CD4-positive, alpha-beta T cell treated with Interferon gamma for 1 hour (primary cell): ENCODE measurements around the gene TPSB2.
"Not testable (repeated sequence)": the region's sequence is repeated elsewhere in the genome, so short reads cannot be mapped to it uniquely, and the experiment has no call there.

Experiments used
- DNase-seq: peaks from one replicate; pipeline ENCODE4 v3.0.0-alpha.2; 2020

Gene TPSB2

DNA sequence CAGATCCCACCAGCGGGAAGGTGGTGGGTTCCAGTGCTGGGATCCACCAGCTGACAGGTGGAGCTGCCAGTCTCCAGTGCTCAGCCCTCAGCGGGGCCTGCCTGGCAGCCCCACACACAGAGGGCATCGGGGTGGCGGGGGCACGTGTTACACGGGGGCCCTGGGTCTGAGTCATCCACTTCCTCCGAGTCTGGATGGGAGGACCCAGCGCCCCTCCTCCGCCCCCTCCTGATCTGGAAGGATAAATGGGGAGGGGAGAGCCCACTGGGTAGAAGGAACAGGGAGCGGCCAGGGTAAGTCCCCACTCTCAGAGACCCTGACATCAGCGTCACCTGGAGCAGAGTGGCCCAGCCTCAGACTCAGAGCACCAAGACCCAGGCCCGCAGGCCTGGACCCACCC is 10.5 kb upstream of the TPSB2 start, which contains the start of gene TPSAB1:
Gene TPSAB1, plus strand, starts transcription at position 270 of the 400 bp plus-strand sequence. CDS start 234 bp downstream, outside the sequence.
- not testable (repeated sequence) for DNase-seq

DNA sequence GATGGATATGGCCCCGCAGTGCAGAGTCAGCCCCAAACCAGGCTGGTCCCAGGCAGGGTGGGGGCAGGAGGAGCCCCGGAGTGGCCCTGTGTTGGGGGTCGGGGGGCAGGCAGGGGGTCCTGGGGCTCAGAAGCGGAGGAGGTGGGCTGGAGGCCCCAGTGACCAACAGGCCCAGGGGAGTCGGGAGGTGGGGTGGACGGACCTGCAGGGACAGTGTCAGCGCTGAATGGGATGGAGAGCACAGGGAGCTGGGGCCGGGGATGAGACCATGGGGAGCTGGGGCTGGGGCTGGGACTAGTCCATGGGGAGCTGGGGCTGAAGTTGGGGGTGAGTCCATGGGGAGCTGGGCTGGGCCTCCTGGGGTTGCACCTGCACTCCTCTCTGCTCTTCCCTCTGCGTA is 9.6 kb upstream of the TPSB2 start:
- DNase-seq, result not testable (repeated sequence)

GRCh38 chr16:1238909-1239308 is 8.9 kb upstream of the TPSB2 start:
- not testable (repeated sequence) for DNase-seq

DNA sequence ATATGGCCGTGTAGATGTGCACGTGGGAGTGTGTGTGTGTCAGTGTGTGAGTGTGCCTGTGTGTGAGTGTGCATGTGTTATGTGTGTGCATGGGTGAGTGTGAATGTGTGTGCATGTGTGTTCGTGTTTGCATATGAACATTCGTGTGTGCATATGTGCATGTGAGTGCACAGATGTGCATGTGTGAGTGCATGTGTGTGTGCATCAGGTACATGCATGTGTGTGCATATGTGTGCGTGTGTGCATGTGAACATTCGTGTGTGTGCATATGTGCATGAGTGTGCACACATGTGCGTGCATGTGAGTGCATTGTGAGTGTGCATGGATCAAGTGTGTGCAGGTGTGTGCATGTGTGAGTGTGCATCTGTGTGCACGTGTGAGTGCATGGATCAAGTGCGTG is 8.0 kb upstream of the TPSB2 start:
- DNase-seq, result no peak

DNA sequence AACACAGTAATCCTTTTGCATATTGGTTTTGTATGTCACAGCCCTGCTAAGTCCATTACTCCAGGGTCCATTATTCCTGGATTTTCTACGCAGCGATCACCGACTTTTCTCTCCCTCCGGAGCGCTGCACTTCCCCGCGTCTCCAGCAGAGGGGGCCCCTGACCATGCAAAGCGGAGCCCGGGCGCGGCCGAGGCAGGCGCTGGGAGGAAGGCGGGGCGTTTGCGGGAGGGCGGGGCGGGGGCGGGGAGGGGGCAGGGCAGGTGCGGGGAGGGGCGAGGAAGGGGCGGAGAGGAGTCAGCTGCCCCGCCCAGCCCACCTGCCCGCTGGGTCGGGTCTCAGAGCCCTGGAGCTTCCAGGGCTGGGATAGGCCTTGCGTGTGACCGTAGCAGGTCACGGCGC is 6.7 kb upstream of the TPSB2 start:
- DNase-seq, result not testable (repeated sequence)

DNA sequence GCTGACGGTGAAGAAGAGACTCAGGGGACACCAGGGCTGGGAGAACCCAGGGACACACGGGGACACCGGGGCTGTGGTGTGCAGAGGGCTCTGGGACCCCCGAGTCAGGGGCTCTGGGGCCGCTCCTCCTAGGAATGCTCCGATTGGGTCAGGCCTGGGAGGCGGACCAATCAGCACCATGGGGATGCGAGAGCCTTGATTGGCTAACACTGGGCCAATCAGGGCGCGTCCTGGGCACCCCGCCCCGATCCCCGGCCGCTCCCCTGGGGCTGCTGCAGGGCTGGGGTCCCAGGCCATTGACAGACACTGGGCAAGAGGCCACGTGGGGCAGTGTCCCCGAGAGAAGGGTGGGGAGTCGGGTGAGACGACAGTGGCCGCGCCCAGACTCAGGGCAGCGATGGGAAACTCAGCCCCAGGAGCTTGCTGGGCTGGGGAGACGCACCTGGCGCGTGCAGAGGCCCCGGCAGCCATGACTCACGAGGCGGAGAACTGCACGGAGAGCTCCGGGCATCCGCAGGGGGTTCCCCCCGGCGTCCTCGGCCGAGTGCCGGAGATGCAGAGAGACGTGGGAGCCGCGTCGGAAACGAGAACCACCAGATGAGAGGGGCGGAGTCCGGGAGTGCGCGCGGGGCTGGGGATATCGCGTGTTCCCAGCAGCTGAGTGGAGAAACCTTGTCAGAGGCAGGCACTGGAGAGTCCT is 2.2 kb upstream of the TPSB2 start:
- not testable (repeated sequence) for DNase-seq

- DNase-seq, result not testable (repeated sequence)
Measured at GRCh38 chr16:1231301-1231700, 1.3 kb upstream of the TPSB2 start.

DNA sequence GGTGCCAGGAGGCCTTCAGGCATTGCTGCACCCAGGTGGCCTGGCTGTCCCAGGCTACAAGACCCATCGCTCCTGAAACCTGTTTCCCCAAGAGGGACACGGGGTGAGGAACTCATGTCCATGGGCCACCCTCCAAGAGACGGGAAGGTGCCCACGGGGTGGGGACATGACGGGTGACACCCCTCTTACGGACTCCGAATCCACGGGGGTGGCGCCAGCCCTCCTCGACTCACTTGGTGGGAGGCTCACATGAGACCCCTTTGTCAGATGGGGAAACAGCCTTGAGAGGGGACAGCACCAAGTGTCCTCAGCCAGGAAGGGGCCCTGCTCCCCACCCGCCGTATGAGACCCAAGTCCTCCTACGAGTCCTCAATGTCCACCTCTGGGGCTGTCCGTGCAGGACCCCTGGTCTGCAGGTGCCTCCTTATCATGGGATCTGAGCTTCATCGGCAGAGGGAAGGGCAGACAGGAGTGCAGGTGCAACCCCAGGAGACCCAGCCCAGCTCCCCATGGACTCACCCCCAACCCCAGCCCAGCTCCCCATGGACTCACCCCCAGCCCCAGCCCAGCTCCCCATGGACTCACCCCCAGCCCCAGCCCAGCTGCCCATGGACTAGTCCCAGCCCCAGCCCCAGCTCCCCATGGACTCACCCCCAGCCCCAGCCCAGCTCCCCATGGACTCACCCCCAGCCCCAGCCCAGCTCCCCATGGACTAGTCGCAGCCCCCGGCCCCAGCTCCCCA is 658 bp upstream of the TPSB2 start:
- not testable (repeated sequence) for DNase-seq

GRCh38 chr16:1229476-1229875 is 508 bp downstream of the TPSB2 start:
- DNase-seq, result not testable (repeated sequence)

- not testable (repeated sequence) for DNase-seq
Measured at GRCh38 chr16:1228227-1228626, 1.8 kb downstream of the TPSB2 start.

DNA sequence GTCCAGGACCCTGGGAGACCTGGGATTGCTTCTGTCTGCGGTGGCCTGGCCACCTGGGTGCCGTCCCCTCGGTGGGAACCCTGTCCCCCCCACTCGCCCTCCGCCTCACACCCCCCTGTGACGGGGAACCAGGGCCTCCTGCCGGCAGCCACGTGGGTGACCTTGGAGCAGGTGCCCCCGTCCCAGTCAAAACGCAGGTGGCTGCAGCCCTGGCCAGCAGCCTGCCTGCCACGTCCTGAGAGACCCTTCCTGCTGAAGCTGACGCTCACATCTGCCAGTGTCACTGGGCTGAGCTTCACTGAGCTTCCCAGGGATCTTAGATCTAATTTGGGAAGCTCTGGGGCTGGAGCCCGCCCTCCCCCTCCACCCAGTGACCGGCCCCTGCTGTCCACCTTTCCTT is 3.3 kb downstream of the TPSB2 start:
- not testable (repeated sequence) for DNase-seq

DNA sequence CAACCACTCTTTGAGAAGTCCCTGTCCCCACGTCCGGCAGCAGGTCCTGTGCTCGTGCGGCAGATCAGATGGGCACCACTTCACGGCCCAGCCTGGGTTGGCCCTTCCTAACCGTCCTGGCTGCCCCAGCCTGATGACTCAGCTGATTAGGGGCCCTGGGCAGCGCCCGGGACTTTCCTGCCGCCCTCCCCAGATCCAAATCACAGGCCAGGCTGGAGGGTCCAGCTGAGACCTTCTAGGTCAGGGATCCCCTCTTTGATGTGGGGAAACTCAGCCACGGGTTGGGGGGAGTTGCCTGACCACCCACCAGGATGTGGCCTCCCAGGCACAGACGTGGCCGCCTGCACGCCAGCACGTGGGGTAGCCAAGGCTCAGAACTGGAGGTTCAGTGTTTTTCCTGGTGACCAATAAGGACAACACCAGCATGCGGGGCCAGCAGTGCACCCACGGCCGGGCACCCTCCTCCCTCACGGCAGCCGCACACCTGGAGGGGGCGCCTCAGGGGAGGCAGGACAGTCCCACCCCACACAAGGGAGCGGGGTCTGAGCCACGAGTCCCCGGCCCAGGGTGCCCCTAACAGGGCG is 4.2 kb downstream of the TPSB2 start:
- DNase-seq, result not testable (repeated sequence)

- DNase-seq, result no peak
Measured at GRCh38 chr16:1225051-1225451, 4.9 kb downstream of the TPSB2 start, which contains the start of gene TPSG1. Gene TPSG1 (minus strand): TSS chr16:1225268. CDS start chr16:1225252, 16 bp downstream.

DNA sequence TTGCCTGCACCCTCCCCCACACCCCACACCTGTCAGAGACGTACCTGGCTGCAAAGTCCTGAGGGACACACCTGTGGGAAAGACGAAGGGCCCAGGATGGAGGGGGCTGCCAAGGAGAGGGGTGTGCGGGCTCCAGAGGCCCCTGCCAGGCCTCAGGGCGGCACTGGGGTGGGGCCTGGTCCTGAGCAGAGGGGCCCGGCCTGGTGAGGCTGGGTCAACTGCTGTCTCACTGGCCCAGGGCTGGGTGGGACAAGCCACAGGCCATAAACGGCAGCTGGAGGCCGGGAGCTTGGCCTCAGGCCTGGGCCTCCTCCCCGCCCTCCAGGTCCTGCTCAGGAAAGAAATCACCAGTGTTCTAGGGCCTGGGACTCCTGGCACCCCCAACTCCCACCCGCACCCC is 5.4 kb downstream of the TPSB2 start:
- DNase-seq, result no peak

GRCh38 chr16:1223355-1224214 is 6.4 kb downstream of the TPSB2 start:
- DNase-seq, result no peak

- DNase-seq, result no peak
Measured at GRCh38 chr16:1222553-1223354, 7.2 kb downstream of the TPSB2 start.

GRCh38 chr16:1221628-1222552 is 8.1 kb downstream of the TPSB2 start:
- no peak for DNase-seq

DNA sequence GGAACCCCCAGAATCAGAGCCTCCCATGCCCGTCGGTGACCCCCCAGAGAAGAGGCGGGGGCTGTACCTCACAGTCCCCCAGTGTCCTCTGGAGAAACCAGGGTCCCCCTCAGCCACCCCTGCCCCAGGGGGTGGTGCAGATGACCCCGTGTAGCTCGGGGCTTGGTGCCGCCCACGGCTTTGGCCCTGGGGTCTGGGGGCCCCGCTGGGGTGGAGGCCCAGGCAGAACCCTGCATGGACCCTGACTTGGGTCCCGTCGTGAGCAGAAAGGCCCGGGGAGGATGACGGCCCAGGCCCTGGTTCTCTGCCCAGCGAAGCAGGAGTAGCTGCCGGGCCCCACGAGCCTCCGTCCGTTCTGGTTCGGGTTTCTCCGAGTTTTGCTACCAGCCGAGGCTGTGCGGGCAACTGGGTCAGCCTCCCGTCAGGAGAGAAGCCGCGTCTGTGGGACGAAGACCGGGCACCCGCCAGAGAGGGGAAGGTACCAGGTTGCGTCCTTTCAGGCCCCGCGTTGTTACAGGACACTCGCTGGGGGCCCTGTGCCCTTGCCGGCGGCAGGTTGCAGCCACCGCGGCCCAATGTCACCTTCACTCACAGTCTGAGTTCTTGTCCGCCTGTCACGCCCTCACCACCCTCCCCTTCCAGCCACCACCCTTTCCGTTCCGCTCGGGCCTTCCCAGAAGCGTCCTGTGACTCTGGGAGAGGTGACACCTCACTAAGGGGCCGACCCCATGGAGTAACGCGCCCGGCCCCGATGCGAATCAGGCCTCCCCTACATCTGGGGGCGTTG is 8.9 kb downstream of the TPSB2 start:
- no peak for DNase-seq

DNA sequence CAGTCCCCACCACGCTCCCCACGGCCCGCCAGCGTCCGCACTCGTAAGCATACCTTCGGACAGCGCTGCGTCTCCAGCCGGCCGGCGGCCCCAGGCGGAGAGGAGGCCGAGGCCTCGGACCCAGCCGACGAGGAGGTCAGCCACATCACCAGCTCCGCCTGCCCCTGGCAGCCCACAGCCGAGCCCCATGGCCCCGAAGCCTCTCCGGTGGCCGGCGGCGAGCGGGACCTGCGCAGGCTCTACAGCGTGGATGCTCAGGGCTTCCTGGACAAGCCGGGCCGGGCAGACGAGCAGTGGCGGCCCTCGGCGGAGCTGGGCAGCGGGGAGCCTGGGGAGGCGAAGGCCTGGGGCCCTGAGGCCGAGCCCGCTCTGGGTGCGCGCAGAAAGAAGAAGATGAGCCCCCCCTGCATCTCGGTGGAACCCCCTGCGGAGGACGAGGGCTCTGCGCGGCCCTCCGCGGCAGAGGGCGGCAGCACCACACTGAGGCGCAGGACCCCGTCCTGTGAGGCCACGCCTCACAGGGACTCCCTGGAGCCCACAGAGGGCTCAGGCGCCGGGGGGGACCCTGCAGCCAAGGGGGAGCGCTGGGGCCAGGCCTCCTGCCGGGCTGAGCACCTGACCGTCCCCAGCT is 9.8 kb downstream of the TPSB2 start:
- DNase-seq, result no peak
